ENCODE results near the gene ESYT2. TPM values are rescaled to one million over a fixed set of nuclear protein-coding genes. Genes with fewer than 3 reads are reported as not detected.
A peak's percentile ranks its signal among the peaks of the same experiment; 100 is the strongest.
"Not testable (repeated sequence)": the region's sequence is repeated elsewhere in the genome, so short reads cannot be mapped to it uniquely, and the experiment has no call there.

The ESYT2 gene
- polyA plus RNA-seq, 1 of the 3 experiments (the other 2 are of a cell fraction): 34.2 TPM

DNA sequence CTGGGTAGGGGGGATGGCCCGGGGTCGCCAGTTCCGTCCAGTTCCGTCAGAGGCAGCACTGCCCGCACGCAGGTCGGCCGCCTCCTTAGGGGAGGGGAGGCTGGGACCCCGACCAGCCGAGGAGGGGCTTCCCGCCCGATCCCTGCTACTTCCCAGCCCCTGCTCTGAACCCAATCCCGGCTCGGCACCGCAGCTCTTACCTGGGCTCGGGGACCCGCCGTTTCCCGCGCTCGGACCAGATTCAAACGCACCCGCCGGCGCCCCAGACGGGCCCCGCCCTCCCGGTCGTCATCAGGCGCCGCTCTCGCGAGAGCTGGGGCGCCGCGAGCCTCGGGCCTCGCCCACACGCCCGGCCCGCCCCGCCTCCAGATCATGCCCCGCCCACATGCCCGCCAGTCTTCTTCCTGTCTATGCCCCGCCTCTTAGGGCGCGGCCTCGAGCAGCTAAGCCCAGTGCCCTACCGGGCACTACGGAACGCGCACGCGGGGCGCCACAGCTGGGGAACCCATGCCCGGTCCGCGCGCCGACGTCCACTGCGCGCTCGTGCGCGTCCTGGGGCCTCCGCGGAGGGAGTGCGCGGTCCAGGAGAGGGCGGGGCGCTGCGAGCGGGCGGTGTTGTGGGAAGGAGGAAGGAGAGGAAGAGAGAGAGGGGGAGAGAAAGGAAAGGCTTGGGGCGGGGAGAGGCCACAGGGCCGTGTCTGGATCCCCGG lies 124.6 kb downstream of the ESYT2 start, which contains the start of gene NCAPG2 (continued):
- TF ChIP-seq MAX (IDR thresholded peaks at IDR 0.05; ENCODE audit: low read depth) (peak; percentile 88), MXI1 (IDR thresholded peaks at IDR 0.05; ENCODE audit: low read depth, low read length) (peak; percentile 97), SIN3A (IDR thresholded peaks at IDR 0.05; ENCODE audit: borderline replicate concordance, low read depth, low read length) (peak; percentile 97), TCF12 (IDR thresholded peaks at IDR 0.05) (peak; percentile 53; the same call in 1 of the 2 replicates), YY1 (IDR thresholded peaks at IDR 0.05; ENCODE audit: low read depth) (no peak), POLR2AphosphoS5 (IDR thresholded peaks at IDR 0.05; ENCODE audit: low read depth, low read length) (peak; percentile 54; the same call in 1 of the 2 replicates), ELF1 (IDR thresholded peaks at IDR 0.05) (peak; percentile 72)
- TF ChIP-seq, protein P1, sequence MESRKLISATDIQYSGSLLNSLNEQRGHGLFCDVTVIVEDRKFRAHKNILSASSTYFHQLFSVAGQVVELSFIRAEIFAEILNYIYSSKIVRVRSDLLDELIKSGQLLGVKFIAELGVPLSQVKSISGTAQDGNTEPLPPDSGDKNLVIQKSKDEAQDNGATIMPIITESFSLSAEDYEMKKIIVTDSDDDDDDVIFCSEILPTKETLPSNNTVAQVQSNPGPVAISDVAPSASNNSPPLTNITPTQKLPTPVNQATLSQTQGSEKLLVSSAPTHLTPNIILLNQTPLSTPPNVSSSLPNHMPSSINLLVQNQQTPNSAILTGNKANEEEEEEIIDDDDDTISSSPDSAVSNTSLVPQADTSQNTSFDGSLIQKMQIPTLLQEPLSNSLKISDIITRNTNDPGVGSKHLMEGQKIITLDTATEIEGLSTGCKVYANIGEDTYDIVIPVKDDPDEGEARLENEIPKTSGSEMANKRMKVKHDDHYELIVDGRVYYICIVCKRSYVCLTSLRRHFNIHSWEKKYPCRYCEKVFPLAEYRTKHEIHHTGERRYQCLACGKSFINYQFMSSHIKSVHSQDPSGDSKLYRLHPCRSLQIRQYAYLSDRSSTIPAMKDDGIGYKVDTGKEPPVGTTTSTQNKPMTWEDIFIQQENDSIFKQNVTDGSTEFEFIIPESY (IDR thresholded peaks at IDR 0.05; ENCODE audit: borderline replicate concordance, low read depth): peak; percentile 99

DNA sequence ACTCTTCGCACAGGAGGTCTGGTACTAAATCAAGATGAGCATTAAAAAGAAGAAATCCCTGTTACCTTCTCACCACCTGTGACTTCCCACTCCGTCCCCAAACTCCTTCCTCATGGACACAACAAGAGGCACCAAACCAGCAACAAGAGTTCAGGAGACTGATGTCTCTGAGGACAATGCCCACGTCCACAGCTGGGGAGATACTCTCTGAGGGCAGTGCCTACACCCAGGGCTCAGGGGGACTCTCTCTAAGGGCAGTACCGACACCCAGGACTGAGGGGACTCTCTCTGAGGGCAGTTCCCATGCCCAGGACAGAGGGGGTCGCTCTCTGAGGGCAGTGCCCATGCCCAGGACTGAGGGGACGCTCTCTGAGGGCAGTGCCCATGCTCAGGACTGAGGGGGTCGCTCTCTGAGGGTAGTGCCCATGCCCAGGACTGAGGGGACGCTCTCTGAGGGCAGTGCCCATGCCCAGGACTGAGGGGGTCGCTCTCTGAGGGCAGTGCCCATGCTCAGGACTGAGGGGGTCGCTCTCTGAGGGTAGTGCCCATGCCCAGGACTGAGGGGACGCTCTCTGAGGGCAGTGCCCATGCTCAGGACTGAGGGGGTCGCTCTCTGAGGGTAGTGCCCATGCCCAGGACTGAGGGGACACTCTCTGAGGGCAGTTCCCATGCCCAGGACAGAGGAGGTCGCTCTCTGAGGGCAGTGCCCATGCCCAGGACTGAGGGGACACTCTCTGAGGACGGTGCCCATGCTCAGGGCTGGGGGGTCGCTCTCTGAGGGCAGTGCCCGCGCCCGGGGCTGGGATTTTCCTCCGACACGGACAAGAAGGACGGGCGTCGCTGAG lies 125.4 kb downstream of the ESYT2 start:
- Histone ChIP-seq H3K36me3 (replicated peaks in 1 of 2; ENCODE audit: control insufficient read depth in 1 of 2, insufficient read depth in 2 of 2, low read length in 1 of 2) (peaks cover 23 to 25% of the 10 kb centered on the region in 2 experiments), H3K4me1 (ENCODE audit: control insufficient read depth in 1 of 2, insufficient read depth in 2 of 2, low read depth in 1 of 2, low read length in 1 of 2) (peaks cover 13 to 29% of the 10 kb centered on the region in 2 experiments; a peak in 3 of 4 replicates), H3K79me2 (ENCODE audit: insufficient read depth) (peaks cover 62% of the 10 kb centered on the region), H2AFZ (ENCODE audit: low read depth) (peak overlapping the region; percentile 69), H3K4me3 (ENCODE audit: low read depth in 2 of 2, low read length in 1 of 2) (peak overlapping the region; percentile 91 to 99), H3K9ac (peak overlapping the region; percentile 91), H3K4me2 (peak overlapping the region; percentile 97), H3K27ac (ENCODE audit: low read depth in 2 of 2, low read length in 1 of 2) (peak overlapping the region; percentile 23 to 74; a peak in 3 of 4 replicates)
- POLR2A ChIA-PET: interaction anchor here (1.8 kb wide), 2 partner anchors 8 to 125 kb away, joined by 7 to 13 read pairs; partner anchors contain the start of gene ESYT2
- not testable (repeated sequence) for DNase-seq; H3F3A ChIP-seq (replicated peaks; ENCODE audit: insufficient read depth); H3K9me2 ChIP-seq; H3K9me3 ChIP-seq; H4K20me1 ChIP-seq (ENCODE audit: insufficient read depth); H3K27me3 ChIP-seq (ENCODE audit: insufficient read depth)
- 29% methylated on average over 17 of the region's 23 CpGs for WGBS (ENCODE audit: low lambda C conversion rate)
- CTCF ChIA-PET: interaction anchor here (0.9 to 3.7 kb wide), 4 partner anchors 8 to 273 kb away, joined by 3 to 31 read pairs (median 4); no protein-coding TSS in a partner anchor

GRCh38 chr7:158702944-158703343 lies 126.4 kb downstream of the ESYT2 start:
- peak overlapping the region; percentile 91 to 99; a peak in 3 of 4 replicates for H3K4me3 ChIP-seq (ENCODE audit: low read depth in 2 of 2, low read length in 1 of 2)
- H3K27ac ChIP-seq (ENCODE audit: low read depth in 2 of 2, low read length in 1 of 2): no peak overlapping the region
- no peak overlapping the region; the same call in 1 of the 2 replicates for H3K9ac ChIP-seq
- DNase-seq: no peak
- POLR2A ChIA-PET: no interaction called here
- H2AFZ ChIP-seq (ENCODE audit: low read depth): no peak overlapping the region
- H4K20me1 ChIP-seq (ENCODE audit: insufficient read depth): no peaks in the 10 kb centered on the region
- no peaks in the 10 kb centered on the region for H3K27me3 ChIP-seq (ENCODE audit: insufficient read depth)
- H3F3A ChIP-seq (replicated peaks; ENCODE audit: insufficient read depth): no peaks in the 10 kb centered on the region
- WGBS (ENCODE audit: low lambda C conversion rate): 53% methylated on average over 3 of the region's 3 CpGs
- H3K4me1 ChIP-seq (ENCODE audit: control insufficient read depth in 1 of 2, insufficient read depth in 2 of 2, low read depth in 1 of 2, low read length in 1 of 2): peaks cover 13 to 29% of the 10 kb centered on the region in 2 experiments; a peak in 3 of 4 replicates
- peak overlapping the region; percentile 97 for H3K4me2 ChIP-seq
- TF ChIP-seq NFIC (IDR thresholded peaks at IDR 0.05; ENCODE audit: borderline replicate concordance) (no peak), TEAD4 (IDR thresholded peaks at IDR 0.05; ENCODE audit: borderline replicate concordance, insufficient read depth) (no peak), EZH2phosphoT487 (IDR thresholded peaks at IDR 0.05; ENCODE audit: borderline replicate concordance, low read depth) (no peak)
- TF ChIP-seq, protein P1 (IDR thresholded peaks at IDR 0.05; ENCODE audit: borderline replicate concordance, low read depth): no peak
- H3K36me3 ChIP-seq (replicated peaks in 1 of 2; ENCODE audit: control insufficient read depth in 1 of 2, insufficient read depth in 2 of 2, low read length in 1 of 2): peaks cover 23 to 33% of the 10 kb centered on the region in 2 experiments
- H3K9me2 ChIP-seq: no peaks in the 10 kb centered on the region
- no peaks in the 10 kb centered on the region for H3K9me3 ChIP-seq
- CTCF ChIA-PET: no interaction called here
- peaks cover 71% of the 10 kb centered on the region for H3K79me2 ChIP-seq (ENCODE audit: insufficient read depth)

Measured in SK-N-SH (cell line).